Ovary (tissue), 9 donors: ENCODE data around the gene LRRC43. TPM values are rescaled to one million over a fixed set of nuclear protein-coding genes. Genes with fewer than 3 reads are reported as not detected.

Experiments used
- DNase-seq, 5 donors: peaks; one replicate each; pipeline ENCODE4 v3.0.0-alpha.2; 2019 to 2020
- H3K27ac ChIP-seq, 2 donors: fragments of 200-600 bp; one replicate each; pipeline versions ENCODE4 v1.5.1 to v1.8.0; 2019 to 2022
- H3K27me3 ChIP-seq: fragments of 200-600 bp; one replicate; pipeline ENCODE4 v1.8.0; 2022
- H3K36me3 ChIP-seq: fragments of 200-600 bp; sonication (generic); one replicate; pipeline ENCODE4 v1.5.1; 2019
- H3K4me1 ChIP-seq: one replicate; pipeline ENCODE4 v1.8.1; 2013; ENCODE audit warnings: mild to moderate bottlenecking, moderate library complexity; ENCODE audit not compliant: insufficient read depth
- H3K4me3 ChIP-seq: fragments of 200-600 bp; sonication (generic); one replicate; pipeline ENCODE4 v1.5.1; 2017
- H3K9me3 ChIP-seq, 2 donors: fragments of 200-600 bp in 1 of 2; sonication (generic) in 1 of 2; one replicate each; pipeline versions ENCODE4 v1.5.1 to v1.8.1; 2013 to 2019; ENCODE audit warnings: mild to moderate bottlenecking in 1 of 2, moderate library complexity in 1 of 2
- EP300 ChIP-seq: sonication (generic); formaldehyde crosslinking; IDR thresholded peaks from one replicate; pipeline ENCODE4 v1.6.1; 2017; ENCODE audit warnings: antibody characterized with exemption
- POLR2A ChIP-seq: fragments of 450-650 bp; IDR thresholded peaks from one replicate; pipeline ENCODE4 v1.6.1; 2017; ENCODE audit warnings: antibody characterized with exemption, mild to moderate bottlenecking, moderate library complexity
- WGBS, 3 donors: extraction: QIAGEN DNeasy Blood & Tissue Kit in 1 of 3; methylation state at CpG; one replicate each; pipeline versions ENCODE4 v1.1.5 to v1.1.7; 2013 to 2017; 5-methylcytosine and 5-hydroxymethylcytosine counted together
- intact Hi-C, 4 donors: fragments of 100-400 bp; cut with DNase I; formaldehyde crosslinking; loops; one replicate each; pipeline versions ENCODE4 v1.11.0 to v1.15.1; 2022 to 2023
- polyA plus RNA-seq, 2 donors: library from polyadenylated mRNA; stranded (reverse); fragments of 200-250 nt in 1 of 2; fragments of 350-450 nt in 1 of 2; fragmentation: Illumina TruSeq in 1 of 2; extraction: RNeasy Lipid Tissue Mini Kit (QIAGEN cat#74804) in 1 of 2; gene quantifications; one replicate each; pipeline ENCODE4 v1.2.3, GENCODE V29; 2013 to 2014
- total RNA-seq, 7 donors: library from RNA; depleted of rRNA in 2 of 7; stranded (reverse); fragments of >200 nt in 2 of 7; fragmentation: NEBNext Ultra II Directional in 3 of 7; extraction: Animal tissue kit (Norgen Biotek cat#: 25700) in 3 of 7; gene quantifications; one replicate each; pipeline versions ENCODE4 v1.1.0 to v1.2.4, GENCODE V29; 2016 to 2023
- TF ChIP-seq, protein P1 (sequence below), 3 donors: fragments of 450-650 bp in 2 of 3; fragments of 200-600 bp in 1 of 3; IDR thresholded peaks; one replicate each; pipeline versions ENCODE4 v1.5.1 to v1.8.0; 2016 to 2022; ENCODE audit warnings: antibody characterized with exemption in 3 of 3, mild to moderate bottlenecking in 1 of 3
- donor health status: DM: no; HTN: no; CAD: no; lungs with moderate emphysema.
- donor health status: DM: no; HTN: no; CAD: no.
- donor health status: Bipolar disorder and iron deficiency.
- donor health status: DM: yes; HTN: yes; CAD: no.
- donor health status: DM: no; HTN: no; CAD: no.
- donor health status: DM: yes; HTN: yes; CAD: no.

Gene LRRC43
- total and polyA plus RNA-seq, 9 donors: 0.47 to 12.9 (median 1.1) TPM; not detected in 1

DNA sequence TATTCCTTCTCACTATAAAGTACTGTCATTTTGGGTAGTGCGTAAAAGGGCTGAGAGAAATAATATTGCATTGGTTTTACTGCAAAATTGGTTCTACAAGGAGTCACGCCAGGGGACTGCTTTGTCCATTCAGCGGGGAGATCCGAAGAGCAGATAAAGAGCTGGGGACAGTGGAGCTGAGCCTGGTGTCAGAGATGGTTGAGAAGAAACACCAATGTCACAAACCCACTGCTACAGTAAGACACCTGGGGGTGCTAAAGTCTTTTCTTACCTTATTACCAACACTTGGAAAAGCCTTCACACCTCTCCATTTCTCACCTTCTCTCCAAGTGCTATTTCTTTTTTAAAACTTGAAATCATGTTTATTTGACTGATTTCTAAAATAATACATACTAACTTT is 23.0 kb upstream of the LRRC43 start:
- TF ChIP-seq, protein P1, sequence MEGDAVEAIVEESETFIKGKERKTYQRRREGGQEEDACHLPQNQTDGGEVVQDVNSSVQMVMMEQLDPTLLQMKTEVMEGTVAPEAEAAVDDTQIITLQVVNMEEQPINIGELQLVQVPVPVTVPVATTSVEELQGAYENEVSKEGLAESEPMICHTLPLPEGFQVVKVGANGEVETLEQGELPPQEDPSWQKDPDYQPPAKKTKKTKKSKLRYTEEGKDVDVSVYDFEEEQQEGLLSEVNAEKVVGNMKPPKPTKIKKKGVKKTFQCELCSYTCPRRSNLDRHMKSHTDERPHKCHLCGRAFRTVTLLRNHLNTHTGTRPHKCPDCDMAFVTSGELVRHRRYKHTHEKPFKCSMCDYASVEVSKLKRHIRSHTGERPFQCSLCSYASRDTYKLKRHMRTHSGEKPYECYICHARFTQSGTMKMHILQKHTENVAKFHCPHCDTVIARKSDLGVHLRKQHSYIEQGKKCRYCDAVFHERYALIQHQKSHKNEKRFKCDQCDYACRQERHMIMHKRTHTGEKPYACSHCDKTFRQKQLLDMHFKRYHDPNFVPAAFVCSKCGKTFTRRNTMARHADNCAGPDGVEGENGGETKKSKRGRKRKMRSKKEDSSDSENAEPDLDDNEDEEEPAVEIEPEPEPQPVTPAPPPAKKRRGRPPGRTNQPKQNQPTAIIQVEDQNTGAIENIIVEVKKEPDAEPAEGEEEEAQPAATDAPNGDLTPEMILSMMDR (IDR thresholded peaks at IDR 0.05): no peak
- Histone ChIP-seq H3K4me1 (no peaks in the 10 kb centered on the region), H3K9me3 (no peaks in the 10 kb centered on the region), H3K36me3 (no peaks in the 10 kb centered on the region), H3K27ac (no peak overlapping the region), H3K27me3 (no peaks in the 10 kb centered on the region), H3K4me3 (no peak overlapping the region)
- 74 to 85% (median 77%) methylated on average over 4 of the region's 4 CpGs for WGBS, 3 donors
- intact Hi-C loops: no loop called here
- no peak for DNase-seq

DNA sequence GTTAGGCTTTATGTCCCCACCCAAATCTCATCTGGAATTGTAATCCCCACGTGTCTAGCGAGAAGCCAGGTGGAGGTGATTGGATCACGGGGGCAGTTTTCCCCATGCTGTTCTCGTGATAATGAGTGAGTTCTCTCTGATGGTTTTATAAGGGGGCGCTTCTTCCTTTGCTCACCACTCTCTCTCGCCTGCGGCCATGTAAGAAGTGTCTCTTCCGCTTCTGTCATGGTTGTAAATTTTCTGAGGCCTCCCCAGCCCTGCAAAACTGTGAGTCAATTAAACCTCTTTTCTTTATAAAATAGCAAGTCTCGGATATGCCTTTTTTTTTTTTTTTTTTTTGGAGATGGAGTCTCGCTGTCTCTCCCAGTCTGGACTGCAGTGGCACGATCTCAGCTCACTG is 22.2 kb upstream of the LRRC43 start:
- H3K4me3 ChIP-seq: no peak overlapping the region
- no peak for DNase-seq
- H3K27me3 ChIP-seq: no peaks in the 10 kb centered on the region
- H3K36me3 ChIP-seq: no peaks in the 10 kb centered on the region
- H3K4me1 ChIP-seq: no peaks in the 10 kb centered on the region
- TF ChIP-seq POLR2A (no peak), EP300 (no peak)
- TF ChIP-seq, protein P1 (IDR thresholded peaks at IDR 0.05): no peak
- intact Hi-C loops: no loop called here
- WGBS, 3 donors: 77 to 87% (median 82%) methylated on average over 11 of the region's 11 CpGs
- no peaks in the 10 kb centered on the region for H3K9me3 ChIP-seq
- H3K27ac ChIP-seq: no peak overlapping the region

- no peaks in the 10 kb centered on the region for H3K9me3 ChIP-seq
- DNase-seq: no peak
- intact Hi-C loops: no loop called here
- no peaks in the 10 kb centered on the region for H3K4me1 ChIP-seq
- no peaks in the 10 kb centered on the region for H3K27me3 ChIP-seq
- TF ChIP-seq, protein P1 (IDR thresholded peaks at IDR 0.05): no peak
- TF ChIP-seq EP300: no peak
- no peak for TF ChIP-seq POLR2A
- H3K36me3 ChIP-seq: no peaks in the 10 kb centered on the region
- 77 to 81% (median 81%) methylated on average over 8 of the region's 8 CpGs for WGBS, 3 donors
- no peak overlapping the region for H3K4me3 ChIP-seq
- no peak overlapping the region for H3K27ac ChIP-seq
Observed at GRCh38 chr12:122161682-122162081, 21.2 kb upstream of the LRRC43 start.

DNA sequence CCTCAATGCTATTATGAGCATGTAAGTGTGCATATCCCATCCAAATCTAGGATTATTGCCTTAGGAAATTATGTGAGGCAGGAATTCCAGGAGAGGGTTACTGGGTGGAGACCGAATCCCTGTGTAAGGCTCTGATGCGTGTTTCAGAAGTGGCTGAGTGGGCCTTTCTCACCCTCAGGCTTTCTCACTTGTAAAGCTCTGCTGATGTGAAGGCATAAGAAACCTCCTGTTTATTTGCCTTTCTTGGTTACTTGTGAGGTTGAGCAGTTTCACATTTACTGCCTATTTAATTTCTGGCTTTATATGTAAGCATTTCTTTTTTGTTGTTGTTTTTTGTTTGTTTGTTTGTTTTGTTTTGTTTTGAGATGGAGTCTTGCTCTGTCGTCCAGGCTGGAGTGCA is 19.9 kb upstream of the LRRC43 start:
- no peaks in the 10 kb centered on the region for H3K9me3 ChIP-seq
- intact Hi-C loops: no loop called here
- no peak overlapping the region for H3K4me3 ChIP-seq
- no peaks in the 10 kb centered on the region for H3K27me3 ChIP-seq
- no peak for DNase-seq
- no peaks in the 10 kb centered on the region for H3K4me1 ChIP-seq
- TF ChIP-seq, protein P1 (IDR thresholded peaks at IDR 0.05): no peak
- TF ChIP-seq POLR2A (no peak), EP300 (no peak)
- no peak overlapping the region for H3K27ac ChIP-seq
- no peaks in the 10 kb centered on the region for H3K36me3 ChIP-seq
- 77 to 84% (median 80%) methylated on average over 3 of the region's 3 CpGs for WGBS, 3 donors
